ENCODE measurements around the gene PGLYRP1.

PGLYRP1 gene

GRCh38 chr19:45995715-45996385, 27.0 kb downstream of the PGLYRP1 start (continued):
- TF ChIP-seq ZNF692 (tag by site-specific recombination; IDR thresholded peaks at IDR 0.05) (peak; percentile 43; the same call in 1 of the 2 replicates), ZNF26 (tag by site-specific recombination; IDR thresholded peaks at IDR 0.05) (no peak), SALL2 (tag by site-specific recombination; IDR thresholded peaks at IDR 0.05; ENCODE audit: borderline replicate concordance) (no peak), ELK4 (IDR thresholded peaks at IDR 0.05; ENCODE audit: borderline replicate concordance, low read depth, low read length) (no peak), ZNF530 (tag by site-specific recombination; IDR thresholded peaks at IDR 0.05; ENCODE audit: low read depth) (no peak), KLF1 (tag by site-specific recombination; IDR thresholded peaks at IDR 0.05) (0 out of 2 replicates have a peak, but pooled peaks have one; percentile 6), SCRT2 (tag by site-specific recombination; IDR thresholded peaks at IDR 0.05) (0 out of 2 replicates have a peak, but pooled peaks have one; percentile 14), ZBTB10 (tag by site-specific recombination; IDR thresholded peaks at IDR 0.05) (0 out of 2 replicates have a peak, but pooled peaks have one; percentile 69), ZNF48 (tag by site-specific recombination; IDR thresholded peaks at IDR 0.05) (no peak), ZNF341 (tag by site-specific recombination; IDR thresholded peaks at IDR 0.05; ENCODE audit: low read depth) (no peak), ZBTB20 (tag by site-specific recombination; IDR thresholded peaks at IDR 0.05) (peak; percentile 82; the same call in 1 of the 2 replicates), ZNF366 (tag by site-specific recombination; conservative IDR thresholded peaks at IDR 0.05) (peak; percentile 58), ZNF510 (tag by site-specific recombination; IDR thresholded peaks at IDR 0.05; ENCODE audit: insufficient replicate concordance) (no peak), ZNF324 (tag by site-specific recombination; IDR thresholded peaks at IDR 0.05) (no peak), ZNF777 (tag by site-specific recombination; IDR thresholded peaks at IDR 0.05; ENCODE audit: borderline replicate concordance) (no peak; the same call in 1 of the 2 replicates), ATF2 (tag by site-specific recombination; IDR thresholded peaks at IDR 0.05; ENCODE audit: low read depth) (peak; percentile 96), ZNF654 (tag by site-specific recombination; IDR thresholded peaks at IDR 0.05; ENCODE audit: low read depth) (no peak), ZSCAN16 (tag by site-specific recombination; IDR thresholded peaks at IDR 0.05) (no peak), ZFHX2 (tag by site-specific recombination; conservative IDR thresholded peaks at IDR 0.05) (peak; percentile 69), SP3 (tag by site-specific recombination; IDR thresholded peaks at IDR 0.05) (peak; percentile 4; the same call in 1 of the 2 replicates), ZNF223 (tag by site-specific recombination; IDR thresholded peaks at IDR 0.05) (no peak), EGR2 (tag by site-specific recombination; IDR thresholded peaks at IDR 0.05; ENCODE audit: low read depth) (peak; percentile 4; the same call in 1 of the 2 replicates), PRDM10 (tag by site-specific recombination; IDR thresholded peaks at IDR 0.05) (peak; percentile 91), ZBTB1 (tag by site-specific recombination; IDR thresholded peaks at IDR 0.05) (no peak), ZNF561 (tag by site-specific recombination; IDR thresholded peaks at IDR 0.05; ENCODE audit: borderline replicate concordance) (no peak), ZNF660 (tag by site-specific recombination; IDR thresholded peaks at IDR 0.05) (peak; percentile 86), OVOL3 (tag by site-specific recombination; IDR thresholded peaks at IDR 0.05) (no peak), ZNF202 (tag by site-specific recombination; IDR thresholded peaks at IDR 0.05; ENCODE audit: borderline replicate concordance) (no peak)

Data from HEK293 (cell line).